ENCODE results near the gene UBE2D1. TPM values are rescaled to one million over a fixed set of nuclear protein-coding genes. Genes with fewer than 3 reads are reported as not detected.

UBE2D1 gene
- total and polyA plus RNA-seq, 2 of the 13 experiments (the other 11 are each of a cell fraction or from before 2014, with no cell fraction given) = 6.2 to 13.8 TPM

GRCh38 chr10:58367069-58367468, 32.3 kb downstream of the UBE2D1 start (continued):
- TF ChIP-seq AGO1 (IDR thresholded peaks at IDR 0.05; ENCODE audit: low read depth, low read length, poor library complexity, severe bottlenecking) (no peak), STAT5B (CRISPR knock-in tag; IDR thresholded peaks at IDR 0.05) (no peak)

GRCh38 chr10:58371473-58371872, 36.7 kb downstream of the UBE2D1 start:
- DNase-seq (ENCODE audit: low spot score) = no peak
- no peaks in the 10 kb centered on the region for H3K79me2 ChIP-seq (ENCODE audit: insufficient read depth, low read length)
- H3K4me2 ChIP-seq (ENCODE audit: low read depth, low read length) = no peak overlapping the region
- POLR2A ChIA-PET = no interaction called here
- no peak overlapping the region for H2AFZ ChIP-seq (ENCODE audit: low read length)
- in situ Hi-C loops (cut with HindIII; ENCODE audit: extremely low pct_ligation_motif_present, low pct_unique_long_range_greater_than_20kb) = no loop called here
- no peaks in the 10 kb centered on the region for H3K4me1 ChIP-seq (ENCODE audit: insufficient read depth, low read length)
- TF ChIP-seq ZBTB20 (CRISPR knock-in tag; IDR thresholded peaks at IDR 0.05; ENCODE audit: borderline replicate concordance, low read depth) = no peak
- no peak for TF ChIP-seq ZNF33B (CRISPR knock-in tag; IDR thresholded peaks at IDR 0.05)
- TF ChIP-seq ZNF235 (CRISPR knock-in tag; IDR thresholded peaks at IDR 0.05; ENCODE audit: borderline replicate concordance) = no peak
- TF ChIP-seq ZNF563 (CRISPR knock-in tag; IDR thresholded peaks at IDR 0.05) = no peak
- TF ChIP-seq CBX5 (CRISPR knock-in tag; IDR thresholded peaks at IDR 0.05; ENCODE audit: borderline replicate concordance) = no peak
- TF ChIP-seq ZMAT3 (CRISPR knock-in tag; conservative IDR thresholded peaks at IDR 0.05) = no peak
- no peak for TF ChIP-seq ZZZ3 (CRISPR knock-in tag; IDR thresholded peaks at IDR 0.05; ENCODE audit: borderline replicate concordance)
- no peak for TF ChIP-seq HCFC1 (IDR thresholded peaks at IDR 0.05; ENCODE audit: low read depth, low read length)
- no peak for TF ChIP-seq ZNF431 (CRISPR knock-in tag; IDR thresholded peaks at IDR 0.05; ENCODE audit: borderline replicate concordance, low read depth)
- no peak for TF ChIP-seq MIXL1 (CRISPR knock-in tag; IDR thresholded peaks at IDR 0.05)
- TF ChIP-seq ZNF672 (CRISPR knock-in tag; IDR thresholded peaks at IDR 0.05) = no peak
- no peak for TF ChIP-seq ARID4A (CRISPR knock-in tag; IDR thresholded peaks at IDR 0.05; ENCODE audit: borderline replicate concordance)
- TF ChIP-seq MYC (CRISPR knock-in tag; IDR thresholded peaks at IDR 0.05; ENCODE audit: borderline replicate concordance) = no peak
- no peak for TF ChIP-seq TRAFD1 (CRISPR knock-in tag; IDR thresholded peaks at IDR 0.05; ENCODE audit: borderline replicate concordance)
- TF ChIP-seq ZNF44 (CRISPR knock-in tag; IDR thresholded peaks at IDR 0.05) = no peak
- intact Hi-C loops (cut with micrococcal nuclease; ENCODE audit: unreplicated experiment) = no loop called here
- no peak overlapping the region for H3K27ac ChIP-seq (ENCODE audit: extremely low read length, insufficient read depth, low read length)
- H3K27me3 ChIP-seq (ENCODE audit: control insufficient read depth in 1 of 2, insufficient read depth in 2 of 2, low read length in 2 of 2) = no peaks in the 10 kb centered on the region; a peak in 1 of 5 replicates
- H3K36me3 ChIP-seq (replicated peaks in 1 of 2; ENCODE audit: control insufficient read depth in 1 of 2, insufficient read depth in 2 of 2, low read length in 2 of 2) = peaks cover 0 to 7% of the 10 kb centered on the region in 2 experiments; a peak in 1 of 5 replicates
- no TSS peak for BruUV-seq (replicated peaks)
- H3K9me3 ChIP-seq (ENCODE audit: low read length) = no peaks in the 10 kb centered on the region
- no peaks in the 10 kb centered on the region for H4K20me1 ChIP-seq (ENCODE audit: insufficient read depth, low read length)
- no peak overlapping the region for H3K4me3 ChIP-seq (replicated peaks in 1 of 3; ENCODE audit: insufficient read depth in 1 of 3, low read depth in 2 of 3, low read length in 3 of 3)
- no peak for FAIRE-seq
- no peak overlapping the region for H3K9ac ChIP-seq (ENCODE audit: insufficient read depth, low read depth, low read length)
- no peak for ATAC-seq
- CTCF ChIA-PET (ENCODE audit: low intra/inter-chr PET ratio, low total read pairs) = no interaction called here

Measured in HepG2 (cell line).